Astrocyte of the cerebellum (primary cell): ENCODE data around the gene EZH2.

ENCODE experiments used
- DNase-seq: peaks from one replicate; pipeline ENCODE4 v3.0.0-alpha.2; 2011; ENCODE audit warnings: low read depth
- H3K4me3 ChIP-seq: 2 replicates; pipeline ENCODE4 v1.5.1; 2011; ENCODE audit warnings: mild to moderate bottlenecking, low read depth, low read length, moderate library complexity
- CTCF ChIP-seq: IDR thresholded peaks from 2 replicates; pipeline ENCODE4 v1.5.1; 2012; ENCODE audit warnings: low read length, low read depth, moderate library complexity, mild to moderate bottlenecking; ENCODE audit errors: missing control alignments
- in situ Hi-C: cut with HindIII; loops from 2 replicates; pipeline ENCODE4 v1.10.0; 2017; ENCODE audit warnings: low sequenced_read_pairs

The EZH2 gene

GRCh38 chr7:148888300-148888699, 4.2 kb upstream of the EZH2 start:
- no peak for TF ChIP-seq CTCF
- H3K4me3 ChIP-seq: no peak overlapping the region
- in situ Hi-C loops: no loop called here
- no peak for DNase-seq

- DNase-seq: no peak
- no peak overlapping the region for H3K4me3 ChIP-seq
- no peak for TF ChIP-seq CTCF
- in situ Hi-C loops: no loop called here
Observed at GRCh38 chr7:148886844-148887243, 2.8 kb upstream of the EZH2 start.

GRCh38 chr7:148884299-148885022, 370 bp upstream of the EZH2 start:
- in situ Hi-C loops: no loop called here
- DNase-seq: peak; percentile 73
- no peak for TF ChIP-seq CTCF
- peak overlapping the region; percentile 79 for H3K4me3 ChIP-seq

- no peak for DNase-seq
- TF ChIP-seq CTCF: no peak
- peak overlapping the region; percentile 79 for H3K4me3 ChIP-seq
- in situ Hi-C loops: no loop called here
Observed at GRCh38 chr7:148883266-148884048, 634 bp downstream of the EZH2 start.

GRCh38 chr7:148882841-148883265, 1.2 kb downstream of the EZH2 start:
- H3K4me3 ChIP-seq: peak overlapping the region; percentile 79
- DNase-seq: no peak
- in situ Hi-C loops: no loop called here
- TF ChIP-seq CTCF: no peak

GRCh38 chr7:148882192-148882591, 1.9 kb downstream of the EZH2 start:
- no peak for DNase-seq
- in situ Hi-C loops: no loop called here
- no peak for TF ChIP-seq CTCF
- no peak overlapping the region for H3K4me3 ChIP-seq
